GM19238 (cell line): ENCODE results near the gene KIAA1755.

Source experiments
- DNase-seq: peaks from one replicate; pipeline ENCODE4 v3.0.0; 2011; ENCODE audit warnings: low spot score; ENCODE audit not compliant: insufficient read length

The KIAA1755 gene

GRCh38 chr20:38242848-38243708, 17.5 kb downstream of the KIAA1755 start:
- no peak for DNase-seq

- DNase-seq = no peak
Observed at GRCh38 chr20:38241201-38241600, 19.3 kb downstream of the KIAA1755 start.

DNA sequence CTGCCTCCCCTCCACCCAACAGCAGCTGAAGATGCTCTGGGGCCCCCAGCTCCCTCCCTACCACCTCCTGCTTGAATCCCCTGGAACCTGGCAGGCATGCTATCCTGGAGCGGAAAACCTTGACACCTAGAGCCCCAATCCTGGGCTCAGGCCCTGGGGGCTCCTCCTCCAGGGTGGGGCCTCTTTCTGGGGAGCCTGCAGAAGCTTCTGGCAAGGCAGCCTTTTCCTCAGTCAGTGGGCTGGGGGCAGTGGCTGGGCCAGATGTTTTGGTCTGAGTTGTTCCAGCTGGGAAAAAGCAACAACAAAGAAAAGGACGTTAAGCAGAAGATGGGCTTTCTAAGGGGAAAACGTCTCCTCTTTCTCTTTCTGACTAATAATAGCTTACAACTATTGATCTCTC, 21.1 kb downstream of the KIAA1755 start:
- DNase-seq = no peak

- no peak for DNase-seq
Observed at GRCh38 chr20:38238829-38239228, 21.7 kb downstream of the KIAA1755 start.

DNA sequence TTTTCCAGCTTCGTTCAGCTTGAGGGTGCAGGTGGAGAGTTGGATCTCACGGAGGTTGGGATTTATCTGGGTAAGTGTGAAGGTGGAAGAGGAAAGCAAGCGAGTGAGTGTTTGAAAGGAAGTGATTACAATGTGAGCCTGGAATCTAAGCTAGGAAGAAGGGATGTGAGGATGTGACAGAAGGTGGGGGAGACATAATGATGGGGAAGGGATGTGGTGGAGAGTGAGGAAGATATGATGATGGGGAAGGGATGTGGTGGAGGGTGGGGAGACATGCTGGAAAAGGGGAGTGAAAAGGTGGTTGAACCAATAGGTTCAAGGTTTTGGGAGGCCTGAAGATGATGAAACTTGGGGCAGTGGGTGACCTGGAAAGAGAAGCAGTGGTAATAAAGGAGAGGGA, 23.2 kb downstream of the KIAA1755 start:
- no peak for DNase-seq

DNA sequence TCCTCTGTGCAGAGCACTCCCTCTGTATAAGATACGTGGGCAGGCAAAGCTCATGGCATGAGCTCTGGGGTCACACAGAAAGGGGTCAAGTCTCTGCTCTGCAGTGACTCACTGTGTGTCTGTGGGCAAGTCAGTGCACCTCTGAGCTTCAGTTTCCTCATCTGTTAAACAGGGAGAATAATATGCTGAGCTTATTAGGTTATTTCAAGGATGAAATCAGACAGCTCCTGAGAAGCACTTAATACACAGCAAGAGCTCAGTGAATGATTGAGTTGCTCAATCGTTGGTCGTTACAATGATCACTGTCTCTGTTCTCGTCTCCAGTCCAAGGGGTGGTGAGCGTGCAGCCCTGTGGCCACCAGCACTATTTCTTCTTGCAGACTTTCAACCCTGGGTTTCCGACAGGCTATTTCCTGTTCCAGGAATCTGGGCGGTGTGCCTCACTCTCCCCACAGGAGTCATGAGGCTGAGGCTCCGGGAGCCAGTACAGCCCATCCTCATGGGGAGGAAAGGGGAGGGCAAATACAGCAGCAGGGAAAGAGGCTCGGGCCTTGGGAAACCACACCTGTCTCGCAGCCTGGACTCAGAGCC, 28.9 kb downstream of the KIAA1755 start:
- no peak for DNase-seq

GRCh38 chr20:38230957-38231526, 29.5 kb downstream of the KIAA1755 start:
- no peak for DNase-seq

GRCh38 chr20:38230253-38230551, 30.3 kb downstream of the KIAA1755 start:
- no peak for DNase-seq

DNA sequence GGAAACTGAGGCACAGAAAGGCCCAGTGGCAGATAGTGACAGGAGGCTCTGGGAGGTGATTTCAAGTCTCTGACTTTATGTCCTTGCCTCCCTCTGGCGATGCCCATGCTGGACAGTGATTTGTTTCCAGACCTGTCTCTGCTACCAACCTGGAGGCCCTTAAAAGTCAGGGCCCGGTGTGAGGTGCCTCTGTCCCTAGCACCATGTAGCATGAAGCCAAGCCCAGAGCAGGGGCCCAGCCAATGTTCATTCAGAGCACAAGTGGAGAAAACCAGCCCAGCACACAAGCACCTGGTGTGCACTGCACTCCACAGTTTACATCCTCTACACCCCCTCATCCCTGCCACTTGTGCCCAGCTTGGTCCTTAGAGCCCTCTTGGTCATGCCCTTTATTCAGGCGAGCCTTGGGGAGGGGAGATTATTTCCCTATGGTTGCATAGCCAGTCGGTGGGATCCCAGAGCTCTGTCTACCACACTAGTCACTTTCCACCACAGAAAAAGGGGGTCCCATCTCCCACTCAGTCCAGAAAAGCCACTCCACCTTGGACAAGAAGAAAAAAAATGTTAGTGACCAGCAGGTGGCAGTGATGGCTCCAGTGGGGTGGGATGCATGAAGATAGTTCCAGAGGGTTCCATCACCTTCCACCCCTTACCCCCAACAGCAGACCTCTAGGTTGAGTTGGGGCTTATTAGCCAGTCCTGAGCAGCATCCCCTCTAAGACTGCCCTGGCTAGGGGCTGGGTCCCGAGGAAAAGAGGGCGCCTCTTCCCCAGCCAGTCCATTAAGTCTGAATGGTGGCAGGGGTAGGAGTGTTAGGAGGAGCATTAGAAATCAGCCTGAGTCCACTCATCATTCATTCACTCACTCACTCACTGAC, 30.9 kb downstream of the KIAA1755 start:
- DNase-seq = no peak

DNA sequence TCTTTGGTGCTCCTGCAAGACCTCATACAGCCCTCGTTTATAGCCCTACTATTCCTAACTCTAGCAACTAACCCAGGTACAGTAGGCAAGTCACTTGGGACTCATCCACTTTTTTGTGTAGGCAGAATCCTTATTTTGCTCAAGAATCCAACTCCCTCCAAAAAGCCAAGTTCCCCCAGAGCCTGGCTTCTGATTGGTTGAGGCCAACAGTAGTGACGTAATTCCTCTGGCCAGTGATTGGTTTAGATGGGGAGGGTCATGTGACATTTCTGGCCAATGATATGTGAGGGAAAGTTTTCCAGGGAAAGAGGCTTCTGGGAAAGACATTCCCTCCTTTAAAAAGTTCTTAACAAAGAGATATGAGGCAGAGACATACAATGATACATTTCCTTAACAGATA, 32.1 kb downstream of the KIAA1755 start:
- no peak for DNase-seq

DNA sequence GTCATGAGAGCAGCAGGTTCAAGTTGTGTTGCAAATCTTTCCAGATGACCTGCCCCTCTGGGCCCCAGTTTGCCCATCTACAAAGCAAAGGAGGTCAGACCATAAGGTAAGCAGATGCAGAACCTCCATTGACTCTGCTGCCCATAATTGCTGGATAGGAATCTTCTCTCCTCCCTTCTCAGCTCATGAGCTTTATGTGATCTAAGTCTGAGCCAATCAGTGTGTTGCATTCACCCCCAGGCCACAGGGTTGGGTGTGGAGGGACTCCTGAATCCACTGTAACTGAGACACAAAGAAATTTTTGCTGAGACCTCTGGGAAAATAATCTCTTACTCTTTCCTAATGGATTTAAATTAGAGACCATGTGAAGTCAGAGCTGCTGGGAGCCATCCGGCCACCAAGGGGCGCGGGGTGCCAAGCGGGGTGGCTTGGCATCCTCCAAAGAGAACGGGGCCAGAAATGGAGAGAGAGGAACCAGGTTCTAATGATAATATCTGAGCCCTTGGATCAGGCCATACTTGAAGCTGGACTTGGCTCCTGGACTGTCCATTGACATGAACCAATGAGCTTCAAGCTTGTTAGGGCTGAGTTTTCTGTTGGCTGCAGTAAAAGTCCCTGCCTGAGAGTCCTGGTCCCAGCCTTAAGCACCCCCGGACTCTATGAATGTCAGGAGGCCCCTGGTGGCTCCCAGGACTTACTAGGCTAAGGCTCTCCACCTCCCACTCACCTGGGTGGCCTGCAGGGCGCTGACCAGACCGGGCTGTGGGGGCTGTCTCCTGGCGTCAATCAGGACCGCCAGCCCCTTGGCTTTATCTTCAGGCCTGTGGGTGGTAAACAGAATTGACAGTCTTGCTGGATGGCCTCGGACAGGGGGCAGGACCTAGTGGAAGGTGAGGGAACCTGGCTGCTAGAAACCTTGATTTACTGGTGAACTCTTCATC, 32.8 kb downstream of the KIAA1755 start:
- DNase-seq = no peak

- DNase-seq = no peak
Observed at GRCh38 chr20:38226553-38226952, 34.0 kb downstream of the KIAA1755 start.

GRCh38 chr20:38225900-38226263, 34.7 kb downstream of the KIAA1755 start:
- DNase-seq = no peak

DNA sequence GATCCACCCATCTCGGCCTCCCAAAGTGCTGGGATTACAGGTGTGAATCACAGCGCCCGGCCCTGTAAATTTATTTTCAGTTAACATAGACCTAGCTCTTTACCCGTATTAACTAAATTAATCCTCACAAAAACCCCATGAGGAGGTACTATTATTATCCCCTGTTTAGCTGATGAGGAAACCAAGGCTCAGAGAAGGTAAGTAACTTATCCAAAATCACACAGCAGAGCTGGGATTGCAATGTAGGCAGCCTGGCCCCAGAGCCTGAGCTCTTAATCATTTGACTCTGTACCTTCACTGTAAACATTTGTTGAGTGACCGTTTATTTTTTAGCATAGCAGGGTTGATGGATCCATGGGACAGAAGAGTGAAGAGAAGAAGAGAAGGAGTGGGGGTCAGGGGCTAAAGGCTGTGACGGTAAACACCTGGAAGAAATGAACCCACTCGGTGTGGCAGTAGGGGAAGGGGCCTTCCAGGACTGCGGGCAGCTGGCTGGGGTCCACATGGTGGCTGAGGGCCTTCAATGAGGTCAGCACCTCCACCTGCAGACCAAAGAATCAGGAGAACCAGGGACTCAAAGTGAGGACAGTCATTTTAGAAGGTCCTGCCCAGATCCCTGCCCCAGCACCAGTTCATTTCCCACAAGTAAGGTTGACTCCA, 35.2 kb downstream of the KIAA1755 start:
- DNase-seq = no peak

DNA sequence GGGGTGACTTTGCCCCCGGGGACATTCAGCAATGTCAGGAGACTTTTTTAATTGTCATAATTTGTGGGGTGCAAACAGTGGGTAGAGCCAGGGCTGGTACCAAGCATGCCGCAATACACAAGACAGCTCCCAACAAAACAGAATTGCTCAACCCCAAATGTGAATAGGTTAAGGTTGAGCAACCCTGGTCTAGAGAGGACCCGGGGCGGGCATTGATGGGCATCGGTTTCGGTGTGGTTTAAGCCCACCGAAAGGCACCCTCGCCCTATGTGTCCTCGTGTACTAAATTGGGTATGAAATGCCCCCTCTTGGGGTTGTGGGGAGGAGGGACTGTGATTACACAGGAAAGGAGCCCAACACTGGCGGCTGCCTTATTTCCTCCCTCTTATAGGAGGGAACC, 36.0 kb downstream of the KIAA1755 start:
- no peak for DNase-seq

DNA sequence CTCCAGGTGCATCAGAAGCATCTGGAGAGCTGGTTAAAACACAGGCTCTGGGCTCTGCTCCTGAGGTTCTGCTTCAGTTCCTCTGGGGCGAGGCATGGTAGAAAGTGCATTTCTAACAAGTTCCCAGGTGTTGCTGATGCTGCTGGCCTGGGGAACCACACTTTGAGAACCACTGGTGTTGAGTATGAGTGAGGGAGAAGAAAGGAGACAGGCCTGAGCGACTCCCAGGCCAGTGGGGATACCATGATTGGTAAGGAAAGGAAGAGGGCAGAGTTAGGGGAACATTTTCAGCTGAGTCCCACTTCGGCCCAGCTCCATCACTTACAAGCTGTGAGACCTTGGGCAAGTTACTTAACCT, 36.8 kb downstream of the KIAA1755 start:
- DNase-seq = no peak

- DNase-seq = no peak
Observed at GRCh38 chr20:38222923-38223742, 37.4 kb downstream of the KIAA1755 start.

- DNase-seq = peak; percentile 72
Observed at GRCh38 chr20:38222231-38222922, 38.2 kb downstream of the KIAA1755 start.

GRCh38 chr20:38221119-38221589, 39.4 kb downstream of the KIAA1755 start:
- peak; percentile 90 for DNase-seq
